ENCODE data around the gene MCC. TPM values are rescaled to one million over a fixed set of nuclear protein-coding genes. Genes with fewer than 3 reads are reported as not detected.

The MCC gene
- total and polyA plus RNA-seq, 9 donors, result 29.8 to 262 (median 108) TPM

- intact Hi-C loops (cut with DNase I), result no loop called here
- DNase-seq, result peak in 1 of 5 donors; percentile 30
- peak overlapping the region in 1 of 2 donors; percentile 28 for H3K27ac ChIP-seq
Observed at GRCh38 chr5:113031557-113031956, 456.7 kb downstream of the MCC start.

GRCh38 chr5:113031104-113031503 lies 457.1 kb downstream of the MCC start:
- Histone ChIP-seq H3K9me3 (no peaks in the 10 kb centered on the region), H3K4me1 (ENCODE audit: insufficient read depth) (peaks cover 4% of the 10 kb centered on the region), H3K4me3 (no peak overlapping the region), H3K27ac (no peak overlapping the region), H3K36me3 (no peaks in the 10 kb centered on the region), H3K27me3 (no peaks in the 10 kb centered on the region)
- intact Hi-C loops (cut with DNase I), result no loop called here
- 38 to 56% (median 48%) methylated on average over 8 of the region's 8 CpGs for WGBS, 3 donors
- TF ChIP-seq CTCF (IDR thresholded peaks at IDR 0.05), result no peak
- no peak for TF ChIP-seq POLR2A (IDR thresholded peaks at IDR 0.05)
- no peak for TF ChIP-seq EP300 (IDR thresholded peaks at IDR 0.05)
- peak in 1 of 5 donors; percentile 21 for DNase-seq

More at GRCh38 chr5:113031557-113031956, 456.7 kb downstream of the MCC start:
- H3K9me3 ChIP-seq, result no peaks in the 10 kb centered on the region
- TF ChIP-seq POLR2A (IDR thresholded peaks at IDR 0.05) (no peak), EP300 (IDR thresholded peaks at IDR 0.05) (no peak), CTCF (IDR thresholded peaks at IDR 0.05) (no peak)
- H3K36me3 ChIP-seq, result no peaks in the 10 kb centered on the region
- 62 to 64% (median 63%) methylated on average over 2 of the region's 2 CpGs for WGBS, 3 donors
- H3K4me1 ChIP-seq (ENCODE audit: insufficient read depth), result peaks cover 4% of the 10 kb centered on the region
- no peaks in the 10 kb centered on the region for H3K27me3 ChIP-seq
- no peak overlapping the region for H3K4me3 ChIP-seq

- Histone ChIP-seq H3K27ac (no peak overlapping the region), H3K4me3 (no peak overlapping the region), H3K27me3 (no peaks in the 10 kb centered on the region), H3K36me3 (no peaks in the 10 kb centered on the region), H3K9me3 (no peaks in the 10 kb centered on the region), H3K4me1 (ENCODE audit: insufficient read depth) (peaks cover 4% of the 10 kb centered on the region)
- DNase-seq, result no peak
- TF ChIP-seq EP300 (IDR thresholded peaks at IDR 0.05), result no peak
- no peak for TF ChIP-seq CTCF (IDR thresholded peaks at IDR 0.05)
- TF ChIP-seq POLR2A (IDR thresholded peaks at IDR 0.05), result no peak
- intact Hi-C loops (cut with DNase I), result no loop called here
- 68 to 71% (median 68%) methylated on average over 6 of the region's 6 CpGs for WGBS, 3 donors
Observed at GRCh38 chr5:113029614-113030013, 458.6 kb downstream of the MCC start.

- DNase-seq, result no peak
- Histone ChIP-seq H3K27me3 (no peaks in the 10 kb centered on the region), H3K9me3 (no peaks in the 10 kb centered on the region), H3K36me3 (no peaks in the 10 kb centered on the region), H3K4me3 (no peak overlapping the region), H3K27ac (no peak overlapping the region), H3K4me1 (ENCODE audit: insufficient read depth) (no peaks in the 10 kb centered on the region)
- WGBS, 3 donors, result 78 to 90% (median 81%) methylated on average over 5 of the region's 5 CpGs
- TF ChIP-seq CTCF (IDR thresholded peaks at IDR 0.05), result no peak
- no peak for TF ChIP-seq POLR2A (IDR thresholded peaks at IDR 0.05)
- TF ChIP-seq EP300 (IDR thresholded peaks at IDR 0.05), result no peak
- intact Hi-C loops (cut with DNase I), result no loop called here
Observed at GRCh38 chr5:113027431-113027830, 460.8 kb downstream of the MCC start.

Data from ovary (tissue), 9 donors.